ENCODE data around the gene HNRNPA0. TPM values are rescaled to one million over a fixed set of nuclear protein-coding genes. Genes with fewer than 3 reads are reported as not detected.

HNRNPA0 gene
- total RNA-seq, 2 experiments from 2014 or later: 31.3 to 34.0 TPM

- H3K27me3 Mint-ChIP-seq (ENCODE audit: low read depth): peaks cover 3% of the 10 kb centered on the region
- ATAC-seq: no peak
- peaks cover 39% of the 10 kb centered on the region for H3K36me3 Mint-ChIP-seq (ENCODE audit: low read depth)
- H3K27ac Mint-ChIP-seq: peak overlapping the region; percentile 100
- peaks cover 8% of the 10 kb centered on the region for H3K9me3 Mint-ChIP-seq (ENCODE audit: insufficient read depth)
- H3K4me3 Mint-ChIP-seq: peak overlapping the region; percentile 99
- CTCF ChIA-PET: interaction anchor here (1.2 to 2.5 kb wide), 7 partner anchors 11 to 136 kb away, joined by 3 to 24 read pairs (median 10); partner anchors contain the start of genes KLHL3 and PKD2L2
- peaks cover 26% of the 10 kb centered on the region for H3K4me1 Mint-ChIP-seq (ENCODE audit: low read depth)
- POLR2A ChIA-PET: interaction anchor here (0.6 to 2.7 kb wide), 16 partner anchors 11 to 712 kb away, joined by 3 to 28 read pairs (median 4); partner anchors contain the start of genes EGR1, FAM13B, KLHL3 and PKD2L2
- peak; percentile 59 for DNase-seq
These were observed 1.1 kb downstream of the HNRNPA0 start for GRCh38 chr5:137752905-137753690.

- no peak for DNase-seq
- no peak for ATAC-seq
- H3K4me3 Mint-ChIP-seq: peak overlapping the region; percentile 99
These were observed 2.2 kb downstream of the HNRNPA0 start for GRCh38 chr5:137751869-137752491.

GRCh38 chr5:137750436-137750835 lies 3.7 kb downstream of the HNRNPA0 start:
- Mint-ChIP-seq H3K9me3 (ENCODE audit: insufficient read depth) (no peaks in the 10 kb centered on the region), H3K27ac (no peak overlapping the region), H3K27me3 (ENCODE audit: low read depth) (no peaks in the 10 kb centered on the region), H3K4me3 (no peak overlapping the region), H3K4me1 (ENCODE audit: low read depth) (peaks cover 26% of the 10 kb centered on the region), H3K36me3 (ENCODE audit: low read depth) (peaks cover 39% of the 10 kb centered on the region)
- POLR2A ChIA-PET: no interaction called here
- CTCF ChIA-PET: interaction anchor here (0.5 to 15.7 kb wide), 7 partner anchors 9 to 139 kb away, joined by 3 to 569 read pairs (median 7); partner anchors contain the start of gene PKD2L2
- DNase-seq (no peak), ATAC-seq (no peak)

More at GRCh38 chr5:137751869-137752491, 2.2 kb downstream of the HNRNPA0 start:
- H3K27me3 Mint-ChIP-seq (ENCODE audit: low read depth): peaks cover 3% of the 10 kb centered on the region
- H3K4me1 Mint-ChIP-seq (ENCODE audit: low read depth): peaks cover 26% of the 10 kb centered on the region
- peaks cover 39% of the 10 kb centered on the region for H3K36me3 Mint-ChIP-seq (ENCODE audit: low read depth)
- ChIA-PET POLR2A (no interaction called here), CTCF (interaction anchor here (0.7 to 2.9 kb wide), 20 partner anchors 10 to 432 kb away, joined by 3 to 34 read pairs (median 3); partner anchors contain the start of genes KLHL3 and PKD2L2)
- H3K9me3 Mint-ChIP-seq (ENCODE audit: insufficient read depth): peaks cover 6% of the 10 kb centered on the region
- H3K27ac Mint-ChIP-seq: peak overlapping the region; percentile 100

- Mint-ChIP-seq H3K27me3 (ENCODE audit: low read depth) (no peaks in the 10 kb centered on the region), H3K4me3 (no peak overlapping the region), H3K4me1 (ENCODE audit: low read depth) (peaks cover 23% of the 10 kb centered on the region), H3K27ac (no peak overlapping the region), H3K9me3 (ENCODE audit: insufficient read depth) (no peaks in the 10 kb centered on the region), H3K36me3 (ENCODE audit: low read depth) (peaks cover 28% of the 10 kb centered on the region)
- ChIA-PET CTCF (interaction anchor here (1.6 to 15.7 kb wide), 3 partner anchors 31 to 118 kb away, joined by 6 to 569 read pairs (median 7); no protein-coding TSS in a partner anchor), POLR2A (no interaction called here)
- no peak for ATAC-seq
- no peak for DNase-seq
These were observed 6.3 kb downstream of the HNRNPA0 start for GRCh38 chr5:137747848-137748247.

GRCh38 chr5:137743031-137743640 lies 11.0 kb downstream of the HNRNPA0 start:
- DNase-seq: peak; percentile 82
- POLR2A ChIA-PET: interaction anchor here (1.9 to 2.5 kb wide), 3 partner anchors 47 to 83 kb away, joined by 7 to 15 read pairs (median 10); no protein-coding TSS in a partner anchor
- Mint-ChIP-seq H3K27me3 (ENCODE audit: low read depth) (no peaks in the 10 kb centered on the region), H3K4me3 (no peak overlapping the region), H3K27ac (no peak overlapping the region), H3K9me3 (ENCODE audit: insufficient read depth) (no peaks in the 10 kb centered on the region), H3K36me3 (ENCODE audit: low read depth) (peaks cover 10% of the 10 kb centered on the region), H3K4me1 (ENCODE audit: low read depth) (peaks cover 19% of the 10 kb centered on the region)
- peak; percentile 88 for ATAC-seq
- CTCF ChIA-PET: interaction anchor here (0.7 to 15.7 kb wide), 33 partner anchors 8 to 398 kb away, joined by 3 to 569 read pairs (median 5); partner anchors contain the start of gene HNRNPA0

GRCh38 chr5:137741718-137742117 lies 12.4 kb downstream of the HNRNPA0 start:
- no peaks in the 10 kb centered on the region for H3K9me3 Mint-ChIP-seq (ENCODE audit: insufficient read depth)
- CTCF ChIA-PET: interaction anchor here (1.0 to 15.7 kb wide), 19 partner anchors 9 to 121 kb away, joined by 3 to 569 read pairs (median 10); partner anchors contain the start of gene HNRNPA0
- H3K4me3 Mint-ChIP-seq: no peak overlapping the region
- H3K27ac Mint-ChIP-seq: no peak overlapping the region
- ATAC-seq: no peak
- peaks cover 15% of the 10 kb centered on the region for H3K36me3 Mint-ChIP-seq (ENCODE audit: low read depth)
- H3K27me3 Mint-ChIP-seq (ENCODE audit: low read depth): no peaks in the 10 kb centered on the region
- POLR2A ChIA-PET: interaction anchor here (1.0 to 2.5 kb wide), 4 partner anchors 11 to 81 kb away, joined by 5 to 15 read pairs (median 8); no protein-coding TSS in a partner anchor
- H3K4me1 Mint-ChIP-seq (ENCODE audit: low read depth): peaks cover 19% of the 10 kb centered on the region
- no peak for DNase-seq

- ChIA-PET CTCF (interaction anchor here (1.3 to 15.7 kb wide), 6 partner anchors 44 to 110 kb away, joined by 3 to 569 read pairs (median 48); no protein-coding TSS in a partner anchor), POLR2A (interaction anchor here (0.6 to 1.0 kb wide), 2 partner anchors 9 to 1734 kb away, joined by 3 read pairs; no protein-coding TSS in a partner anchor)
- Mint-ChIP-seq H3K4me1 (ENCODE audit: low read depth) (peaks cover 19% of the 10 kb centered on the region), H3K4me3 (no peak overlapping the region), H3K36me3 (ENCODE audit: low read depth) (peaks cover 15% of the 10 kb centered on the region), H3K9me3 (ENCODE audit: insufficient read depth) (no peaks in the 10 kb centered on the region), H3K27me3 (ENCODE audit: low read depth) (no peaks in the 10 kb centered on the region), H3K27ac (no peak overlapping the region)
- no peak for ATAC-seq
- no peak for DNase-seq
These were observed 14.4 kb downstream of the HNRNPA0 start for GRCh38 chr5:137739737-137740136.

GRCh38 chr5:137738947-137739346 lies 15.2 kb downstream of the HNRNPA0 start:
- Mint-ChIP-seq H3K4me1 (ENCODE audit: low read depth) (peaks cover 19% of the 10 kb centered on the region), H3K9me3 (ENCODE audit: insufficient read depth) (no peaks in the 10 kb centered on the region), H3K27me3 (ENCODE audit: low read depth) (no peaks in the 10 kb centered on the region), H3K36me3 (ENCODE audit: low read depth) (peaks cover 15% of the 10 kb centered on the region), H3K4me3 (no peak overlapping the region), H3K27ac (no peak overlapping the region)
- DNase-seq (no peak), ATAC-seq (no peak)
- ChIA-PET POLR2A (no interaction called here), CTCF (interaction anchor here (15.7 kb wide), 1 partner anchor 80 kb away, joined by 569 read pairs; no protein-coding TSS in a partner anchor)

GRCh38 chr5:137737349-137738131 lies 16.6 kb downstream of the HNRNPA0 start:
- H3K27me3 Mint-ChIP-seq (ENCODE audit: low read depth): no peaks in the 10 kb centered on the region
- peaks cover 19% of the 10 kb centered on the region for H3K36me3 Mint-ChIP-seq (ENCODE audit: low read depth)
- ChIA-PET POLR2A (interaction anchor here (1.0 to 3.3 kb wide), 3 partner anchors 16 to 77 kb away, joined by 4 to 28 read pairs (median 5); partner anchors contain the start of gene HNRNPA0), CTCF (interaction anchor here (1.2 to 15.7 kb wide), 8 partner anchors 10 to 107 kb away, joined by 3 to 569 read pairs (median 17); no protein-coding TSS in a partner anchor)
- no peak overlapping the region for H3K4me3 Mint-ChIP-seq
- DNase-seq (peak; percentile 37), ATAC-seq (peak; percentile 52)
- no peak overlapping the region for H3K27ac Mint-ChIP-seq
- peaks cover 19% of the 10 kb centered on the region for H3K4me1 Mint-ChIP-seq (ENCODE audit: low read depth)
- H3K9me3 Mint-ChIP-seq (ENCODE audit: insufficient read depth): no peaks in the 10 kb centered on the region

- no peaks in the 10 kb centered on the region for H3K9me3 Mint-ChIP-seq (ENCODE audit: insufficient read depth)
- ATAC-seq (no peak), DNase-seq (no peak)
- H3K27me3 Mint-ChIP-seq (ENCODE audit: low read depth): no peaks in the 10 kb centered on the region
- ChIA-PET CTCF (interaction anchor here (0.9 to 15.7 kb wide), 13 partner anchors 9 to 615 kb away, joined by 3 to 569 read pairs (median 6); partner anchors contain the start of gene HNRNPA0), POLR2A (interaction anchor here (1.0 to 3.3 kb wide), 4 partner anchors 17 to 76 kb away, joined by 4 to 28 read pairs (median 11); partner anchors contain the start of gene HNRNPA0)
- no peak overlapping the region for H3K4me3 Mint-ChIP-seq
- no peak overlapping the region for H3K27ac Mint-ChIP-seq
- H3K36me3 Mint-ChIP-seq (ENCODE audit: low read depth): peaks cover 21% of the 10 kb centered on the region
- H3K4me1 Mint-ChIP-seq (ENCODE audit: low read depth): peaks cover 24% of the 10 kb centered on the region
These were observed 17.7 kb downstream of the HNRNPA0 start for GRCh38 chr5:137736496-137736895.

All from activated CD8-positive, alpha-beta T cell treated with anti-CD3 and anti-CD28 coated beads, Interleukin-2, amount 10 ng/mL, durations not matched to agents 7 days and 5 days (primary cell).